ENCODE measurements around the gene NOP53.
"Not testable (repeated sequence)": the region's sequence is repeated elsewhere in the genome, so short reads cannot be mapped to it uniquely, and the experiment has no call there.

NOP53 gene

DNA sequence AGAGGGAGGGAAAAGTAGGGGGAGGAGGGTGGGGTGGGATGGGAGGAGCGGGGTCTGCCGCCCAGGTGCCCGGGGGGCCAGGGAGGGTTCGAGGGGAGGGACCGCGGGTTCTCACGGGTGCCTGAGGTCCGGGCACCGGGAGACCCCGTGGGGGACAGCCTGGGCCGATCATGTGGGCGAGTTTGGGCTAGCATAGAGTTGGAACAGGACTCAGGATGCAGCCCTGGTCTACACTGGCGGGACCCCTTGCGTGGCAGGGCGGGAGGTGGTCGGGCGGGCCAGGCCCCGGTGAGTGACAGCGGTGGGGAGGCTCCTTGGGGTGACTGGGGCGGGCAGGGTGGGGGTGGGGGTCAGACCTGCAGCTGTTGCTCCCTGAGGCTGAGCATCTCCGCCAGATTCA is 57.8 kb downstream of the NOP53 start:
- in situ Hi-C loops (cut with MboI; ENCODE audit: low sequenced_read_pairs) = not testable (repeated sequence)

DNA sequence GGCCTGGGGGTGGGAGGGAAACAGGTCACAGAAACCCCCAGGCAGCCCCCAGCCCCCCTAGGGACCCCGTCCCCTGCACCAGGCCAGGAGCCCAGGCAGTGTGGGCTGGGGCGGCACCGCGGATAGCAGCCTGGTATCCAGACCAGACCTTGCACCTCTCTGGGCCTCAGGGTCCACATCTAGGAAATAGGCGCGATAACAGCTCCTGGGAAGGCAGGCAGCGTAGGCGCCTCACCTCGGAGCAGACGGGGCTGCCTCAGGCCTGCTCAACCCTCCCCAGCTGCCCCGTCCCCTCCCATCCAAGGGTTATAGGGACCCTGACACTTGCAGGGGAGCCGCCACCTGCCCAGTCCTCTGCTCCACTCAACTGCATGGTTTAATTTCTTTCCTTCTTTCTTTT is 58.3 kb downstream of the NOP53 start:
- in situ Hi-C loops (cut with MboI; ENCODE audit: low sequenced_read_pairs) = not testable (repeated sequence)

DNA sequence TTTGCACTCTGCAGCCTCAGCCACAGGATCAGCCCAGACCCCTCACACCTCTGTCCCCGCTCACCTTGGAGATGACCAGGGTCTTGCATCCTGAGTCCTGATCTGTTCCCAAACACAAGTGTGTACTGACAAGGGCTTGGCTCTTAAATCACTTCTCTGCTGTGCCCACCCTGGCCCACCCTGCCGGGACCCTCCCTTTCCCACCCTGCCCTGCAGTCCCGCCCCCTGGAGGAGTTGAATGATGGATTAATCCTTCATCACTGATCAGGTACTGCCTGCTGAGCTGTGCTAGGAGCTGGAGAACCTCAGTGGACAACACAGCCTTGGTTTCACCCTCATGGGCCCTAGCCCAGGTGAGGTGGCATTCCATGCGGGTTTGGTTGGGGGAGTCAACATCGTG is 59.1 kb downstream of the NOP53 start, which contains the start of gene TPRX1:
Gene TPRX1, minus strand, starts transcription at position 101 of the 400 bp plus-strand sequence. Its CDS starts 12 bp downstream, at position 89.
- in situ Hi-C loops (cut with MboI; ENCODE audit: low sequenced_read_pairs) = not testable (repeated sequence)

- in situ Hi-C loops (cut with MboI; ENCODE audit: low sequenced_read_pairs) = no loop called here
These were observed 60.0 kb downstream of the NOP53 start for GRCh38 chr19:47805313-47805712.

- in situ Hi-C loops (cut with MboI; ENCODE audit: low sequenced_read_pairs) = no loop called here
These were observed 61.1 kb downstream of the NOP53 start for GRCh38 chr19:47806435-47806834.
